ENCODE data around the gene CEP112. TPM values are rescaled to one million over a fixed set of nuclear protein-coding genes. Genes with fewer than 3 reads are reported as not detected.
"Not testable (repeated sequence)": the region's sequence is repeated elsewhere in the genome, so short reads cannot be mapped to it uniquely, and the experiment has no call there.

CEP112 gene
- total and polyA plus RNA-seq, 2 donors = 12.4 to 36.6 TPM

DNA sequence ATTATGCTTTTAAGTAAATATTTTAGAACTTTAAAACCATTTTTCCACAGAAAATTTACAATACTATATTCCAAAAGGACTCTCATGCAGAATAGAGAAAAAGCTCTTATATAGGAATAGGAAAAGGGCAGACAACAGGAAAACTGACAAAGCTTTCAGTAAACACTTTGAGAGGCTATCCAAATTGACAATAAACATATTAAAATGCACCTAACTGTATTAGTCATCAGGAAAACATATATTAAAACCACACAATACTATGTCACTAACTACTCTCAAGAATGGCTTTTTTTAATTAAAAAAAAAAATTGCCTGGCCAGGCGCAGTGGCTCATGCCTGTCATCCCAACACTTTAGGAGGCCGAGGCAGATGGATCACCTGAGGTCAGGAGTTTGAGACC, 77.3 kb downstream of the CEP112 start:
- H3K4me1 ChIP-seq (ENCODE audit: insufficient read depth) = no peaks in the 10 kb centered on the region
- H3K4me3 ChIP-seq (ENCODE audit: low read depth, low read length) = no peak overlapping the region
- no peaks in the 10 kb centered on the region for H3K36me3 ChIP-seq (ENCODE audit: insufficient read depth)
- 97% methylated on average over 2 of the region's 2 CpGs for WGBS
- no peak overlapping the region for H3K27ac ChIP-seq (ENCODE audit: low read depth)
- DNase-seq (ENCODE audit: extremely low spot score) = no peak

DNA sequence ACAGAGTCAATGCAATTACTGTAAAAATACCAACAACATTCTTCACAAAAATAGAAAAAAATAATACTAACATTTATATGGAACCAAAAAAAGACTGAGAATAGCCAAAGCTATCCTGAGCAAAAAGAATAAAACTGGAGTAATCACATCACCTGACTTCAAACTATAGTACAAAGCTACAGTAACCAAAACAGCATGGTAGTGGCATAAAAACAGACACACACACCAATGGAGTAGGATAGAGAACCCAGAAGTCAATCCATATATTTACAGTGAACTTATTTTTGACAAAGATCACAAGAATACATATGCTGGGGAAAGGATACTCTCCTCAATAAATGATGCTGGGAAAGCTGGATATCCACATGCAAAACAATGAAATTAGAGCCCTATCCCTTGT, 84.2 kb downstream of the CEP112 start:
- H3K4me1 ChIP-seq (ENCODE audit: insufficient read depth) = no peaks in the 10 kb centered on the region
- H3K27ac ChIP-seq (ENCODE audit: low read depth) = no peak overlapping the region
- DNase-seq (ENCODE audit: extremely low spot score) = no peak
- H3K36me3 ChIP-seq (ENCODE audit: insufficient read depth) = no peaks in the 10 kb centered on the region
- no peak overlapping the region for H3K4me3 ChIP-seq (ENCODE audit: low read depth, low read length)

DNA sequence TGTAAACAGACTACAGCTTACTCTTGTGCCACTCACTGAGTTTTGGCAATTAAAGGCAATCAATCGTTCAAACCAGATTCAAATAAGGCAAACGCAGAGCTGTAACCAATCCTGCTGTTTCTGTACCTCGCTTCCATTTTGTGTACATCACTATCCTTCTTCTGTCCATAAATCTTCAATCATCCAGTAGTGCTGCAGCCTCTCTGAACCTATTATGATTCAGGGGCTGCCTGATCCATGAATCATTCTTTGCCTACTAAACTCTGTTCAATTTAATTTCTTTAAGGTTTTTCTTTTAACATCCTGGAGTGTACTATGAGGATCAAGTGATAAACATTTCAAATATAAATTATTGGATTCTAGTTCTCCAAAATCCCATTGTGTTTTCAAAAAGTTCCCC, 93.9 kb downstream of the CEP112 start:
- Histone ChIP-seq H3K36me3 (ENCODE audit: insufficient read depth) (peaks cover 2% of the 10 kb centered on the region), H3K4me1 (ENCODE audit: insufficient read depth) (no peaks in the 10 kb centered on the region), H3K27ac (ENCODE audit: low read depth) (no peak overlapping the region), H3K4me3 (ENCODE audit: low read depth, low read length) (no peak overlapping the region)
- 89% methylated on average over 3 of the region's 3 CpGs for WGBS
- DNase-seq (ENCODE audit: extremely low spot score) = no peak

DNA sequence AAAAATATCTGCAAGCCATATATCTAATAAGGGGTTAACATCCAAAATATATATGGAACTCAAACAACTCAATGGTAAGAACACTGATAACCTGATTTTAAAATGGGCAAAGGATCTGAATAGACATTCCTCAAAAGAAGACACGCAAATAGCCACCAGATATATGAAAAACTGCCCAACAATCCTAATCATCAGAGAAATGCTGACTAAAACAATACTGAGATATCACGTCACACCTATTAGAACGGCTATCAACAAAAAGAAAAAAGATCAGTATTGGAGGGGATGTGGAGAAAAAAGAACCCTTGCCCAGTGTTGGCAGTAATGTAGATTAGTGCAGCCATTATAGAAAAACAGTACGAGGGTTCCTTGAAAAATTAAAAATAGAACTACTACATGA, 97.2 kb downstream of the CEP112 start:
- H3K4me1 ChIP-seq (ENCODE audit: insufficient read depth) = no peaks in the 10 kb centered on the region
- DNase-seq (ENCODE audit: extremely low spot score) = no peak
- no peak overlapping the region for H3K4me3 ChIP-seq (ENCODE audit: low read depth, low read length)
- WGBS = 96% methylated on average over 4 of the region's 4 CpGs
- no peak overlapping the region for H3K27ac ChIP-seq (ENCODE audit: low read depth)
- peaks cover 2% of the 10 kb centered on the region for H3K36me3 ChIP-seq (ENCODE audit: insufficient read depth)

DNA sequence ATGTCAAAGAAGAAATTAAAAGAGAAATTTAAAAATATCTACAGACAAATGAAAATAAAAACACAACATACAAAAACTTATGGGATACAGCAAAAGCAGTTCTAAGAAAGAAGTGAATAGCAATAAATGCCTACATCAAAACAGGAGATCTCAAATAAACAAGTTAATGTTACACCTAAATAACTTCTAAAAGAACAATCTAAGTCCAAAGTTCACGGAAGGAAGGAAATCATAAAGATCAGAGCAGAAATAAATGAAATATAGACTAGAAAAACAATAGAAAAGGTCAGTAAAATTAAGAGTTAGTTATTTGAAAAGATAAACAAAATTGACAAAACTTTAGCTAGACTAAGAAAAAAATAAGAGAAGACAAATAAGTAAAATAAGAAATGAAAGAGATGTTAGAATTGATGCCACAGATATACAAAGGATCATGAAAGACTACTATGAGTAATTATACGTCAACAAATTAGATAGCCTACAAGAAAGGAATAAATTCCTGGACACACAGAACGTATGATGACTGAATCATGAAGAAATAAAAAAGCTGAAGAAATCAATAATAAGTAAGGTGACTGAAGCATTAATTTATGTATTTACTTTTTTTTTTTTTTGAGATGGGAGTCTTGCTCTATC, 100.4 kb downstream of the CEP112 start:
- no peak for DNase-seq (ENCODE audit: extremely low spot score)

DNA sequence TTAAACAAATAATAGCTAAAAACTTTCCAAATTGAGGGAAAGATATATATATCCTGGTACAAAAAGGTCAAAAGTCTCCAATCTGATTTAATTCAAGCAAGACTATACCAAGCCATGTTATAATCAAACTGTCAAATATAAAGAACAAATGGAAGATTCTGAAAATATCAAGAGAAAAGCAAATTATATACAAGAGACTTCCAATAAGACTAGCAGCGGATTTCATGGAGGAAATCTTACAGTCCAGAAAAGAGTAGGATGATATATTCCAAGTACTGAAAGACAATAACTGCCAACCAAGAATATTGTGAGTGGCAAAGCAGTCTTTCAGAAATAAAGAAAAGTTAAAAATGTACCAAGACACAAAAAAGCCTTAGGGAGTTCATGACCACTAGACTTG, 102.2 kb downstream of the CEP112 start:
- Histone ChIP-seq H3K4me1 (ENCODE audit: insufficient read depth) (no peaks in the 10 kb centered on the region), H3K36me3 (ENCODE audit: insufficient read depth) (no peaks in the 10 kb centered on the region), H3K27ac (ENCODE audit: low read depth) (no peak overlapping the region), H3K4me3 (ENCODE audit: low read depth, low read length) (no peak overlapping the region)
- no peak for DNase-seq (ENCODE audit: extremely low spot score)
- 100% methylated on average over 1 of the region's 1 CpG for WGBS

More for the DNA sequence above, 100.4 kb downstream of the CEP112 start:
- H3K4me1 ChIP-seq (ENCODE audit: insufficient read depth) = no peaks in the 10 kb centered on the region
- H3K27ac ChIP-seq (ENCODE audit: low read depth) = no peak overlapping the region
- H3K36me3 ChIP-seq (ENCODE audit: insufficient read depth) = peaks cover 2% of the 10 kb centered on the region
- WGBS = 88% methylated on average over 3 of the region's 3 CpGs
- H3K4me3 ChIP-seq (ENCODE audit: low read depth, low read length) = no peak overlapping the region

DNA sequence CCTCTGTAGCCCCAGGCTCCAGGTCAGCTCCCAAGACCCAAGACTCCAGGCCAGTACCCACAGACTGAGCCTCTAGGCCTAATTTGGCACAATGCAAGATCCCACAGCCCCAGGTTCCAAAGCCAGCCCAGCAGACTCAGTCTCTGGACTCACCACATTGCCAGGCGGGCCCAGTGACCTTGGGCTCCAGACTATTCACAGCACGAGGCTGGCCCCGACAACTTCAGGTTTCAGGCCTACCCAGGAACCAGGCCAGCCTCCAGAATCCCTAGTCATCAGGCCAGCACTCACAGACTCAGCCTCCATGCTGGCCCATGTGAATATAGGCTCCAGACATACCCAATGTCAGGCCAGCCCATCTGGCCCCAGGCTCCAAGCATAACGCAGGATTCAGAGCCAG, 103.8 kb downstream of the CEP112 start:
- no peaks in the 10 kb centered on the region for H3K4me1 ChIP-seq (ENCODE audit: insufficient read depth)
- H3K36me3 ChIP-seq (ENCODE audit: insufficient read depth) = no peaks in the 10 kb centered on the region
- 99% methylated on average over 4 of the region's 4 CpGs for WGBS

DNA sequence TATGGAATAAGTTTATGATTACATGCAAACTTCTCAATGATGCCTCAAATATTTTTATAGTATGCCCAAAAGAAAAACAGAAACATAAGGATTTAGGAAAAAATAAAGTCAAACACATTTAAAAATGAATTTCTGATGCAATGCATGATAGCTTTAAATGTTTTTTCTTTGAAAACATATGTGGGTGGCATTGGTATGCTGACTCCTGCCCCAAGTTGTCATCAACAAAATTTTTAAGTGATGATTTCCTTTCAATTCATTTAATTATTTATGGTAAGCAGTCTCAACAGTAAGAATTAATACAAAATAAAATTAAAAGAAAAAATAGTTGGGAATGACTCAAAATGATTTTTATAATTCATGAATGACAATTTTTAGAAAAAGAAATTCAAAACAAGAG, 104.9 kb downstream of the CEP112 start:
- Histone ChIP-seq H3K36me3 (ENCODE audit: insufficient read depth) (no peaks in the 10 kb centered on the region), H3K27ac (ENCODE audit: low read depth) (no peak overlapping the region), H3K4me1 (ENCODE audit: insufficient read depth) (no peaks in the 10 kb centered on the region), H3K4me3 (ENCODE audit: low read depth, low read length) (no peak overlapping the region)
- DNase-seq (ENCODE audit: extremely low spot score) = no peak

More for the DNA sequence above, 103.8 kb downstream of the CEP112 start:
- Histone ChIP-seq H3K4me3 (ENCODE audit: low read depth, low read length) (no peak overlapping the region), H3K27ac (ENCODE audit: low read depth) (no peak overlapping the region)
- no peak for DNase-seq (ENCODE audit: extremely low spot score)

DNA sequence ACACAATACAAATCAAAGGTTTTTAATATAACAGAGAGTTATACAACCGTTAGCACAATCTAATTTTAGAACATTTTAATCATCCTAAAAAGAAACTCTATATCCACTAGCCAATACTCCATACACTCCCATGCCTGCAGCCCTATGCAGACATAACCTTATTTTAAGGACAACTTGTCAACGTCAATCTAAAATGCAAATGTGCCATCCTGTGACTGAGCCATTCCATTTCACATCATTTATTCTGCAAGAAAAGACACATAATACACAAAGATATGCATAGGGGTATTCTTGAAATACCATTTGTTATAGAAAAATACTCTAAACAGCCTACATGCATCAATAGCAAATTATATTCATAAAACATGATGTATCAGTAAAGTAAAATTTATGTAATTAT, 106.7 kb downstream of the CEP112 start:
- Histone ChIP-seq H3K36me3 (ENCODE audit: insufficient read depth) (no peaks in the 10 kb centered on the region), H3K4me1 (ENCODE audit: insufficient read depth) (no peaks in the 10 kb centered on the region), H3K4me3 (ENCODE audit: low read depth, low read length) (no peak overlapping the region), H3K27ac (ENCODE audit: low read depth) (no peak overlapping the region)
- WGBS = 81% methylated on average over 2 of the region's 2 CpGs
- DNase-seq (ENCODE audit: extremely low spot score) = no peak

DNA sequence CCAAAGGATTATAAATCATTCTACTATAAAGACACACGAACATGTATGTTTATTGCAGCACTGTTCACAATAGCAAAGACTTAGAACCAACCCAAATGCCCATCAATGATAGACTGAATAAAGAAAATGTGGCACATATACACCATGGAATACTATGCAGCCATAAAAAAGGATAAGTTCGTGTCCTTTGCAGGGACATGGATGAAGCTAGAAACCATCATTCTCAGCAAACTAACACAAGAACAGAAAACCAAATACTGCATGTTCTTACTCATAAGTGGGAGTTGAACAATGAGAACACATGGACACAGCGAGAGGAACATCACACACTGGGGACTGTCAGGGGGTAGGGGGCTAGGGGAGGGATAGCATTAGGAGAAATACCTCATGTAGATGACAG, 111.3 kb downstream of the CEP112 start:
- H3K36me3 ChIP-seq (ENCODE audit: insufficient read depth); H3K4me3 ChIP-seq (ENCODE audit: low read depth, low read length); H3K4me1 ChIP-seq (ENCODE audit: insufficient read depth); DNase-seq (ENCODE audit: extremely low spot score); H3K27ac ChIP-seq (ENCODE audit: low read depth): not testable (repeated sequence)
- WGBS = 96% methylated on average over 3 of the region's 3 CpGs

DNA sequence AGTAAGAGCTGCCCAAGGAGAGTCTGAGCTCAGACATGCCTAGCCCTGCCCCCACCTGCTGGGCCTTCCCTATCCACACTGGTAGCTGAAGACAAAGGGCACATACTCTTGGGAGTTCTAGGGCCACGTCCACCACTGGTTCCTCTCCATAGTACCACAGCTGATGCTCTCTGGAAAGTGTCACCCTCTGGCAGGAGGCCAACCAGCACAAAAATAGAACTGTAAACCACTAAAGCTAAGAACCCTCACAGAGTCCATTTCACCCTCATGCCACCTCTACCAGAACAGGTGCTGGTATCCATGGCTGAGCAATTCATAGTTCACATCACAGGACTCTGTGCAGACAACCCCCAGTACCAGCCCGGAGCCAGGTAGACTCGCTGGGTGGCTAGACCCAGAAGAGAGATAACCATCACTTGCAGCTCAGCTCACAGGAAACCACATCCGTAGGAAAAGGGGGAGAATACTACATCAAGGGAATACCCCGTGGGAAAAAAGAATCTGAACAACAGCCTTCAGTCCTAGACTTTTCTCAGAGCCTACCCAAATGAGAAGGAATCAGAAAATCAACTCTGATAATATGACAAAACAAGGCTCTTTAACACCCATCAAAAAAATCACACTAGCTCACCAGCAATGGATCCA, 115.3 kb downstream of the CEP112 start:
- no peak overlapping the region for H3K4me3 ChIP-seq (ENCODE audit: low read depth, low read length)
- H3K4me1 ChIP-seq (ENCODE audit: insufficient read depth) = no peaks in the 10 kb centered on the region
- no peaks in the 10 kb centered on the region for H3K36me3 ChIP-seq (ENCODE audit: insufficient read depth)
- no peak for DNase-seq (ENCODE audit: extremely low spot score)
- 66% methylated on average over 5 of the region's 5 CpGs for WGBS
- no peak overlapping the region for H3K27ac ChIP-seq (ENCODE audit: low read depth)

DNA sequence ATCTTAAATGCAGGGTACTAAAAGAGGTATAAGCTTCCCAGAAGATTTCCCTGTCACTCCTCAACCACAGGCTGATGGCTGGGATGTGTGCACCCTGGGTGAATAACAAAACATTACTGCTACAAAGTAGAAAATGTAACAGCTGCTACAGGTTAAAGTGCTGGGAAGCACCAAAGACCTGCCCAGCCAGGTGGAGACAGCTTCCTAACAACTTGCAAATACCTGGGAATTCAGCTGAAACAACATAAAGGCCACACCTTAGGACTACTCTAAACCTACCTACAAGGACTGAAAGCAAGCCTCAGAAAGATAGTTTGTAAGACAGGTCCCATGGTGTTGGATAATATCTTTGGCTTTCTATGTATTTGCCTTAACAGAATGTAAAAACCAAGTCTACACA, 118.5 kb downstream of the CEP112 start:
- Histone ChIP-seq H3K36me3 (ENCODE audit: insufficient read depth) (no peaks in the 10 kb centered on the region), H3K27ac (ENCODE audit: low read depth) (no peak overlapping the region), H3K4me1 (ENCODE audit: insufficient read depth) (no peaks in the 10 kb centered on the region), H3K4me3 (ENCODE audit: low read depth, low read length) (no peak overlapping the region)
- DNase-seq (ENCODE audit: extremely low spot score) = no peak

DNA sequence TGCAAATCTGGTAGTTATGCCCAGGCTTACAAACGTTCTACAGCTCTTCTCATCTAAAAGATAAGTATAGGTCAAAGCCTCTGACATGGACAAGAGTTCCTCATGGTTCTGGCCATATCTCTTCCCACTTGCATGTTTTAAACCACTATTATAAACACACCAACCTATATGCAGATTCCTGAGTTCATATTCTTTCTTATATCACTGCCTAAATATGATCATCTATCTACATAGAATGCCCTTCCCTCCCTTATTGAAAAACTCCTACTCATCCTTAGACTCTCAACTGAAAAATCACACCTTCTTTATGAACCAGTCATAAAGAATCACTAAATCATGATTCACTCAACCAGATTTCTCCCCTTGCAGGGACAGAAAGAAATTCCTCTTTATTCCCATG, 128.2 kb downstream of the CEP112 start:
- WGBS = 63% methylated on average over 1 of the region's 1 CpG
- Histone ChIP-seq H3K36me3 (ENCODE audit: insufficient read depth) (no peaks in the 10 kb centered on the region), H3K27ac (ENCODE audit: low read depth) (no peak overlapping the region)

DNA sequence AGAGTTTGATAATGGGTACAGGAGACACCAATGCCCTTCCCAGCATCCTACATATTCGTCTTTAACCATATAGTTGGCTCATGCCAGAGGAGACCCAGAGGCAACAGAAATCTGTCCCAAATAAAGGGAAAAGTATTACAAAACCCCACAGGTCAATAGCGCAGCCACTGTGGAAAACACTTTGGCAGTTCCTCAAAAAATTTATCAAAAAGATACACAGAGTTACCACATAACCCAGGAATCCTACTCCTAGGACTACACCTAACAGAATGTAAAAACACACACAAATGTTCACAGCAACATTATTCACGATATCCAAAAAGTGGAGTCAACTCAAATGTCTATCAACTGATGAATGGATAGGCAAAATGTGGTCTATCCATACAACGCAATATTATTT, 135.8 kb downstream of the CEP112 start:
- Histone ChIP-seq H3K36me3 (ENCODE audit: insufficient read depth) (peaks cover 3% of the 10 kb centered on the region), H3K4me3 (ENCODE audit: low read depth, low read length) (no peak overlapping the region), H3K27ac (ENCODE audit: low read depth) (no peak overlapping the region), H3K4me1 (ENCODE audit: insufficient read depth) (no peaks in the 10 kb centered on the region)
- no peak for DNase-seq (ENCODE audit: extremely low spot score)
- WGBS = 97% methylated on average over 4 of the region's 4 CpGs

More for the DNA sequence above, 128.2 kb downstream of the CEP112 start:
- DNase-seq (ENCODE audit: extremely low spot score) = no peak
- Histone ChIP-seq H3K4me3 (ENCODE audit: low read depth, low read length) (no peak overlapping the region), H3K4me1 (ENCODE audit: insufficient read depth) (no peaks in the 10 kb centered on the region)

DNA sequence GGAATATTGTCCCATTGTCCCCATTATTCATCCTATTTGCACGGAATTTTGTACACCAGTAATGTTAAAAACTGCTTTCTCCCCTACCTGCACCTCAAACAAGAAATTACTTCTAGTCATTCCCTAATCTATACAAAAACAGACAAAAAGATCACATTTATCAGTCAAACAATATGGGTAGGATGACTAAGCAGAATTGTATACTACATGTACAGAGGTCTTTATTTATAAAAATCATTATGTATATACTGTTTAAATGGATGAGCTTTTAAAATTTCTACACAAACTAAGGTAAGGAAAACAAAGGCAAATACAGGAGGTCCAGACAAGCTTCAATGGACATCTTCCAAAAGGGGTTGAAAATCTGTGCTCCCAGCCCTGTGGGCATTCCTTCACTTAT, 137.7 kb downstream of the CEP112 start:
- H3K4me1 ChIP-seq (ENCODE audit: insufficient read depth) = no peaks in the 10 kb centered on the region
- peaks cover 3% of the 10 kb centered on the region for H3K36me3 ChIP-seq (ENCODE audit: insufficient read depth)
- no peak overlapping the region for H3K4me3 ChIP-seq (ENCODE audit: low read depth, low read length)
- no peak for DNase-seq (ENCODE audit: extremely low spot score)
- H3K27ac ChIP-seq (ENCODE audit: low read depth) = no peak overlapping the region
- WGBS = 94% methylated on average over 1 of the region's 1 CpG
